Stimulated activated CD8-positive, alpha-beta memory T cell treated with anti-CD3 and anti-CD28 coated beads, Interleukin-12 subunit alpha, Interleukin-12 subunit beta, amount 100 ng/mL, for 1 hour (primary cell): ENCODE measurements around the gene BPIFB2.

Source experiments
- DNase-seq: peaks from one replicate; pipeline ENCODE4 v3.0.0-alpha.2; 2020; ENCODE audit warnings: low read depth

BPIFB2 gene

DNA sequence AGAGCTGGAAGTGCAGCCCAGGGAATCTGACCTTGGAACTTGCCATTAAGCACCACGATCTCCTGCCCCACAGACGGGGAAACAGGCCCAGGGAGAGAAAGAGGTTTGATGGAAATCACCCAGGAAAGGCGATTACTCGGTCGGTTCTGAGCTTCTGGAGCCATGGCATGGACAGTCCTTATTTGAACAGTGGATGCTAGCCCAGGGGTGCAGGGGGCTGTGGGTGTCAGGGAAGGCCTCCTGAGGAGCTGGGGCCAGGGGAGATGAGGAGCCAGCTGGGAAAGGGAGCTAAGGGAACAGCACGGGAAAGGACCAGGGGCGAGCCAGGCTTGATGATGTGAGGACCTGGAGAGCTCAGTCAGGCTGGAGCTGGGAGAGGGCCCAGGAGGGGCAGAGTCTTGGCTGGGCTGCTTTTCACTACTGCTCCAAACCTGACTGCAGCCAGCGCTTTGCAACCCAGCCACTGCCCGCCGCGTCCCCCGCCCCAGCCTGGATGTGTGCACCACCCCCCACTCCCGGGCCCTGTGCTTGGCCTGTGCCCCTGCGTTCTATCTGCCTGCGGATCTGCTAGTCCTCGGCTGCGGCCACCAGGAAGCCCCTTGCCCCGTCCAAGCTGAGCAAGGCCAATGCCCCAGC lies 21.1 kb upstream of the BPIFB2 start:
- no peak for DNase-seq

DNA sequence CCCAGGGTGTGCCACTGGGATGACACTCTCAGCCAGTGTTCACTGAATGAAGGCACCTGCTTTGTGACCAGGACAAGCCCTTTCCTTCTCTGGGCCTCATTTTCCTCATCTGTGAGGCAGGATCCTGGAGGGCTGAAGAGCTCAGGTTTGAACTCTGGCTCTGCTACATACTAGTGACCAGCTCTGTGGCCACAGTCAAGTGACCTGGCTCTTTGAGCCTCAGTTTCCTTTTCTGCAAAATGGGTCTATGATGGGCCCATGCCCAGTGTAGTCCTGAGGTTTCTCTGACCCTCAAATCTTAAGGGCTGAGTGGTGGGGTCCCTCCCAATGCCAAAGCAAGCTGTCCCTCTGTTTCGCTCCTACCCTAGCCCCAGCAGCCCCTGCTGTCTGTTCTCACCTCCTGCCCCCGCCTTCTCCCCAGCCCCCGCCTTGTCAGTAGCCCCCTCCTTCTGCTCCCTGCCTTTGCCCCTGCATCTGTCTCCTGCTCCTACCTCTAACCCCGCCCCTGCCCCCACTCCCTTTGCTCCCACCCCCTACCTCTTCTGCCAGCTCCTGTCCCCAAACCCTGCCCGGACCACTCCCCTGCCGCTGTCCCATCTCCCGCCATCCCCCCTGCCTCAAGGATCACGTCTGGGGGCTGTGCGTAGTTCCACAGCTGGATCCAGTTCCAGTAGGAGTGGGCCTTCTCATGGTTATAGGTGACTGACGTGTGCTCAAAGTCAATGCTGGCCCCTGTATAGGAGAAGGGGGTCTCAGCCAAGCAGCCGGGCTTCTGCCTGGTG lies 20.3 kb upstream of the BPIFB2 start:
- DNase-seq: no peak

DNA sequence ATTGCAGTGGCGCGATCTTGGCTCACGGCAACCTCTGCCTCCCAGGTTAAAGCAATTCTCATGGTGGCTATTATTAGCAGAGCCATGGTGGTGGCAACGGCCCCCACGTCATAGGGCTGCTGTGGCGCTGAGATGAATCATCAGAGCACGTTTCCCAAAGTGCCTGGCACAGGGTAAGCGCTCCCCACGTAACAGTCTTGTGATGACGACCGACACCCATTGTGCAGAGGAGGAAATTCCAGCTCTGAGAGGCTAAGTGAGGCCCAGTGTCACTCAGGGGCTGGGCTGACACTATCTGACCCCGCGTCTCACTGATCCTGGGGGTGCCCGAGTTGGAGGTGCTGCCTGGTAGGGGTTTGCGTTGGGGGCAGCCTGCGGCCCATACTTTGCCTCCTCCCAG lies 19.5 kb upstream of the BPIFB2 start:
- DNase-seq: no peak

DNA sequence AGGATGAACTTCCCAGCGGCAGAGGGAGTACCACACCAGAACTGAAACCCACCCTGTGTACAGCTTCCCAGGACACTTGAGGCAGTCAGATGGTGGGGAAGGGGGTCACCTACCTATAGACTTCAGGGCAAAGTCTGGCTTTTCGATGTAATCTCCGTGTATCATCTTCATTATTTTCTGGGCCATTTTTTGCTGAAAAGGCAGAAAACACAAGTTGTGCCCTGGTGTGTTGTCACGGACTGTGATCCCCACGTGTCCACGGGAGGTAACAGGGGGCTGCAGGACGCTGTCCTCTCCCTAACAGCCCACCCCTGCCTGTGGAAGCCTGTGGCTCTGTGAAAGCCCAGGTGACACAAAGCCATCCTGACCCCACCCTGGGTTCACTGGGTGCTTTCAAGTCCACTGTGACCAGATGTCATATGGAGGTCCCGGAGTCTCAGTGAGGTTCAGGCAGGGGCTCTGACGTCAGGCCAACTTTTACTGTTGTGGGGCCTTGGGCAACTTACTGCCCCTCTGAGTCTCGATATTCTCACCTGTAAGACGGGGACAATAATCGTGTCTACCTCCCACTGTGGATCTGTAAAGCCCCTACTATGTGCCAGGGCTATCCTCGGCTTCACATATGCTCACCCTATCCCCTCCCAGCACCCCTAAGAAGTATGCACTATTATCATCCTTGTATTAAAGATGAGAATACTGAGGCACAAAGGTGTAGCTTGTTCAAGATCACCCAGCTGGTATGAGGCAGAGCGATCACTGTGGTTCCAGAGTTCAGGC lies 17.8 kb upstream of the BPIFB2 start:
- no peak for DNase-seq

DNA sequence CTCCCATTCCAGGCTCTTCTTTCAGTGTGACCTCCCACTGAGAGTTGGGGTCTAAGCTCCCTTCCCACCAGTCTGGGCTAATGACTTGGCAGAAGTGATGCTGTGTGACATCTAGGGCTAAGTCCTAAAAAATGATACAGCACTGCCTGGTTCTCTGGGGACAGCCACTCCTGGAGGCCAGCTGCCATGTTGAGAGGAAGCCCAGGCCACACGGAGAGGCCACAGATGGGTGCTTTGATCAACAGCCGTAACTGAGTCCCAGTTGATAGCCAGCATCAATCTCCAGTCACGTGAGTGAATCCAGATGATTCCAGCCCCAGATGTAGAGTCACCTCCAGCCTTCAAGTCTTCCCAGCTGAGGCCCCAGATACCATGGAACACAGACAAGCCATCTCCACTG lies 17.1 kb upstream of the BPIFB2 start:
- no peak for DNase-seq

DNA sequence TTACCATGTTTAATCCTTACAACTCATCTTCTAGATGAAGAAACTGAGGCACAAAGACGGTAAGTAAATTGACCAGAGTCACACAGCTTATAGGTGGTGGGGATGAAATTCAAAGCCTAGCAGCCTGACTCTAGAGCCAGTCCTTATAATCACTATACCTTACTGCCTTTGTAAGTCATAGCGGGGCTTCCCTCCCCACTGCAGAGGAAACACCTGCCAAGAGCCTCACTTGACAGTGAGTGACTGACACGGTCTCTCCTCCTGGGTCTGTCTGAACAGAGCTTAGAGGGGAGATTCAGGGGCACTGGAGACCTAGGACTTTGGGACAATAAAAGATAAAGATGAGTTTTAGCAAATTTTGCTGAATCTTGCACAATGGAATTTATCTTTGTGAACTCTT lies 16.1 kb upstream of the BPIFB2 start:
- no peak for DNase-seq

DNA sequence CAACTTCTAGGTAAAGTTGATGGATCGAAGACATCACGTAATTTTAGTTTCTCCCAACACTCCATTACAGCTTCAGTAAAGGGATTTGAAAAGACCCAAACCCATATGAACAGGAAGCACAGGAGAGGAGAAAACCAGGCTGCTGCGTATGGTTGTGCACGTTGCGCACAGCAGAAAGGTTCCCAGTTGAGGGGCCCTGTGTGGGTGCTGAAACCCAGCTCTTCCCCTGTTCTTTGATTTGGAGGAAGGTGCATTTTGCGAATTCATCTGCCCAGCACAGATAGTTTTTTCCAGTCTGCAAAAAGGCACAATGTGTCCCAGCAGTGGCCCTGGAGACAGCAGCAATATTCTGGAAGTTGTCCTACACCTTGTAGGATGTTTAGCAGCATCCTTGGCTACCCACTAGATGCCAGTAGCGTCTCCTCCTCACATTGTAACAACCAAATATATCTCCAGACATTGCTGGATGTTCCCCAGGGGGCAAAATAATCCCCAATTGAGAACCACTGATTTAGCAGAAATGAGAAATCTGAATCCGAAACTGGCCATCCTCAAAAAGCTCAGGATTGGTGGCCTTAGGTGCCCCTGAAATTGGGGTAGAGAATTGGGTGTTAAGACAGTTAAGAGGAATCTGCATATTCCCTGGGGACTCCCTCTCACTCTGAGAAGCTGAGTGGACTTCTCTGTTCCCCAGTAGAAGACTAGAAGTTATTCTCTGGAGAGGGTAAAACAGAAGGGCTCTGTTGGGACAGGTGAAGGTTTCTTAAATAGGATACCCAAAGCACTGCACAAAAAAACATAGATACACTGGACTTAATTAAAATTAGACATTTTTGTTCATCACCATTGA lies 15.5 kb upstream of the BPIFB2 start:
- DNase-seq: no peak

DNA sequence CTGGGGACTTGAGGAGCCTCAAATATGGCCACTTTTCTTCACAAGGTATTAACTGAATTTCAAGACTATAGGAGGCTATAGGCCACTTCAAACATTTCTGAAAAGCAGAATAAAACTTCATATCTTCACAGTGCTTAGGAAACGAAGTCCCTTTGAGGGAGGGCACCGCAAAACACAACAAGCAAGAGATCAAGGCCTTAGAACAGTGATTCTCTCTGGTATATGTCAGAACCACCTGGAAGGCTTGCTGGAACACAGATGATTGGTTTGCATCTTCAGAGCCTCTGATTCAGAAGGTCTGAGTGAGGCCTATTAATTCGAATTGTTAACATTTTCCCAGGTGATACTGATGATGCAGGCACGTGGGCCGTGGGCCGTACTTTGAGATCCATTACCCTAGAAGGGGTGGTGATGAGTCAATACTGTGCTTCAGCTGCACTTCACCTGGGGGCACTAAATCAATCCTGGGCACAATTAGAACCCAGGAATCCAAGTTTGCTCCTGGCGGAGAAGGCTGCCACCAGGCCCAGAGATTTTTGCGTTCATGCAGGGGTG lies 13.9 kb upstream of the BPIFB2 start:
- DNase-seq: no peak

DNA sequence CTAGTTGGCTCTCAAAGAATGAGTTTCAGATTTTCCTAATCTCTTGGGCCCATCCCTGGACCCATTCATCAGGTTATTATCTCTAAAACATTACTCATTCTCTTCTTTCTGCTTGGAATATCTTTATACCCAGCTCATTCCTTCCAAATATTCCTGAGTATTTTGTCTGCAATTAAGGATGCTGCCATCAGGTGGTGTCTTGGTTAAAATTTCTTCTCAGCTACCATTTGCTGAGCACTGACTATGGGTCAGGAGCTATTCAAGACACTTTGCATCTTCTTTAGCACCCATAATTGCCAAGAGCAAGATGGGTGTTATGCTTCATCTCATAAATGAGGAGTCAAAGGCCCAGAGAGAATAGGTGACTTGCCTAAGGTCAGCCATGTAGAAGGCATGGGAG lies 11.7 kb upstream of the BPIFB2 start:
- DNase-seq: no peak

DNA sequence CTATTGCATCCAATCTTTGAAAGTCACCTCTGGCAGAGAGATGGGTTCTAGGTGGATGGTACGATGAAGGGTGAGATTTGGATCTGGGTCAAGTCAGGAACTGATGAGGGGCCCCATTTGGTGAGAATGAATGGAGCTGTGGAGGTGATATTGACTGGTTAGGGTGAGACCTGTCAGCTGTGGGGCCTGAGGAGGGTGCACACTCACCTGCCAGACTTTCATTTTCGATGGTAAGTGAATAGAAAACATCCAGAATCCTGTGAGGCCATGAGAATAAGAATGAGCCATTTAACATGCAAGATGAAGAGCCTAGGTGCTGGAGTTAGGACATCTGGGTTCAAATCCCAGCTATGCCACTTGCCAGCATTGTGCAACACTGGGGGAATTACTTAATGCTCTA lies 10.1 kb upstream of the BPIFB2 start:
- DNase-seq: no peak

DNA sequence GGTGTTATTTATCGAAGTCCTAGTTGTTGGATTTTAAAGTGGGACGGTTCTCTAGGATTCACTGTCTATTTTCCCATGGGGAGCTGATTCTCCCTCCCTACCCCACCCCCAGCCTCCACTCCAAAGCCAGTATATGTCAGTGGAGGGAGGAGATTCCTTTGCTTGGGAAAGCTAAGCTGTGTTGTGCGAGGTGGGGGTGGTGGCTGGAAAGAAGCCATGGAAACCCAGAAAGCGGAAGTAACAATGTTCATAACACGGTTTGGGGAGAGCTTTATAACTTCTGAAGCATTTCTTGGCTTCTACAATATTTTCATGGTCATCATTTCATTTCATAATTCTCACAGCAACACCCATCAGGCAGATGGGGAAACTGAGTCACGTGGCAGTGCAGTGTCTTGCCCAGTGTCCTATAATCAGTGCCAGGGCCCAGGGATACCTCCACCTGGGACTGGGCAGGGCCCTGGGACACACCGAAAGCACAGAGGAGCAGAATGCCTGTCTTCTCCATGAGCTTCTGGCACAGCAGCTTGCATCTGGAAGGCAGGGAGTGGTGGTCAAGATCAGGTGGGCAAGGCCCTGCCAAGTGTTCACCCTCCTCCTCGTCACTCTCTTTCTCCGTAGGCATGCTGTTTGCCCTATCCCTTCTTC lies 7.8 kb upstream of the BPIFB2 start:
- no peak for DNase-seq

DNA sequence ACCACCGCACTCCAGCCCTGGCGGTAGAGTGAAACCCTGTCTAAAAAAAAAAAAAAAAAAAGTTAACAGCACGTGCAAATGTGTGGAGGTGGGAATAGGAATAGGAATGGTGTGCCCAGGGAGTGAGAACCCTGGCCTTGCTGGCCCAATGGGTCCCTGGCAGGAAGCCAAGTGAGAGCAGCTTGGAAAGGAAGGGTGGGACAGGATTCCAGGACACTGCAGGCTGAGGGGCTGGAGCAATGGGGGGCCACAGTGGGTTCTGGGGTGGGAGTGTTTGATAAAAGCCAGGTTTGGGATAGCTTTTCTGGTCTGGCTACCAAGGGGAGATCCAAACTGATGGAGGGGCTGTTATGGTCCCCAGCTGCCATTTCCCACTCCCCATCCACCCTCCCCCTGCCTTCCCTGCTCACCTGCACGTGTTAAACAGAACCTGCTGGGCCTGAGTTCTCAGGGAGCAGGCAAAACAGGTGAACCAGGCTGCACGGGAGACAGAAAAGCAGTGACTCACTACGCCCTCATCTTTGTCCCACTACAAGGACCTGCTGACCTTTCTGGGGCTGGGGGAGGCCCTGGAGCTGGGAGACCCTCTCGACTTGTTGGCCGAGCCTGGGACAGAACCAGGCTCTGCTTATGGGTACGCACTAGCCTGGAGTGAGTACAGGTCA lies 6.6 kb upstream of the BPIFB2 start:
- DNase-seq: no peak

DNA sequence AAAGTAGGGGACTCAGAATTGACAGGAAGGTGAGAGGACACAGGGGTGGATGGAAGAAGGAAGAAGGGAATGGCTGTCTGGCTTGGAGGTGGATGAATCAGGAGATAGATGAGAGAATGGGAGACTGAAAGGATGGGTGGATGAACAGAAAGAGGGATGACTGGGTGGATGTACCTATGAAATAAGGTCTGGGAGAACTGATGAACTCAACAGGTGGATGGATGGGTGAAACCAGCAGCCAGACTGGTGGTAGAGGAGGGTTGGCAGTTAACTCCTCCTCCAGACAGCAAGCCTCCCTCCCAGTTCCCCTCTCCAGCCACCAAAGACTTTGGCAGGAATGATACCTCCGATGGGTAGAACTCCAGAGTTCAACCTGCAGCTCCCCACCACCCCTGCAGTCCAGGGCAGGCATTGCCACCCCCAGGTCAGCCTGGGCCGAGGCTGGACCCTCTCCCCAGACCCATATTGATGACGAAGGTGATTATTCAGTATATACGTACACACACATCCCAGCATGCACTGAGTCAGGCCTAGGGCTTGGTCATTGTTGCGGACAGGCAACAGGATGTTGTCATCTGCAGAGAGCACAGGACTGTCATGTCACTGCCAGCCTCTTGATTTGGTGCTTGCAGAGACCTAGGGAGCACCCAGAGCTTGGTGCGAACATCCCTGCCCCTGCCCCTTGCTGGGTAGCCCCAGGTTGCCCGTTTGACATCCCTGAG lies 5.3 kb upstream of the BPIFB2 start:
- no peak for DNase-seq

DNA sequence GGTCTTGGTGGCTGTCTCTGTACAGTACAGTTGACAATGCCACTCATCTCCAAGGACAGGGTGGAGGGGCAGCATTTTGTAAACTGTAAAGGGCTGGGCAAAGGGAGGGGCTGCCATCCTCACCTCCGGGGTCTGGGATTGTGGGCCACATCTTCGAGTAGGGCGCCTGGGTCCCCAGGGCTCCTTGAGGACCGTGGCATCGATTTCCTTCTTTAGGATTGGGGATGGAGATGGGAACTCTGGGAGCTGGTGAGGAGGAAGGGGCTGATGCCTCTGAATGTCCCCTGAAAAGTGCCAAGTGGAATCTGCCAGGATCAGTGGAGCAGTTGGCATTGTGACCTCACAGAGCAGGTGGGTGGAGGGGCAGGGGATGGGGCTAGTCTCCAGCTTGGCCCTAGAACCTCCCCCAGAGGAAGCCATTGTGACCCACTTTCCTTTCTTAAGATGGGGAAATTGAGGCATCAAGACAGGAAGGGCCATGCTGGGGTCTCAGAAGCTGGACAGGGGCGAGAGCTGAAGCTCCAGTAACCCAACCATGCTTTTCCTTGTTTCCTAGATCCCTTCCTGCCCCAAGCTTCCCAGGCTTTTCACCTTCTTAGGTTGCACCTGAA lies 3.3 kb upstream of the BPIFB2 start, which contains the start of gene SUN5:
SUN5 (minus strand) TSS at position 293 of the 611 bp plus-strand sequence; CDS start at position 200, 93 bp downstream.
- DNase-seq: no peak

DNA sequence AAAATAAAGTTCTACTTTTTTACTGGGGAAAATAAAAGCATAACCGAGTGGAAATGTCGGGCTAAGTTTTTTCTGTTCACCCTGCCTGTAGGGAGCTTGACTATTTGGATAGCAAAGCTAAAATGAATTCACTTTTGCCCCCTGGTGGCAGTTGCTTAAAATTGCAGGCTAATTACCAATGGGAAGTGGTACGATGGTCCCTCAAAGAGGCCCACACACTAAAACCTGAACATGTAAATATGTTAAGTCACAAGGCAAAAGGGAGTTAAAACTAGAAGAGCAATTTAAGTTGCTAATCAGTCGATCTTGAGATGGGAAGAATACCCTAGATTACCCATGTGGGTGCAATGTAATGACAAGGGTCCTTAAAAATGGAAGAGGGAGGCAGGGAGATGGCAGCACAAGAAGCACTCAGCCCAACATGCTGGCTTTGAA lies 2.4 kb upstream of the BPIFB2 start:
- no peak for DNase-seq

DNA sequence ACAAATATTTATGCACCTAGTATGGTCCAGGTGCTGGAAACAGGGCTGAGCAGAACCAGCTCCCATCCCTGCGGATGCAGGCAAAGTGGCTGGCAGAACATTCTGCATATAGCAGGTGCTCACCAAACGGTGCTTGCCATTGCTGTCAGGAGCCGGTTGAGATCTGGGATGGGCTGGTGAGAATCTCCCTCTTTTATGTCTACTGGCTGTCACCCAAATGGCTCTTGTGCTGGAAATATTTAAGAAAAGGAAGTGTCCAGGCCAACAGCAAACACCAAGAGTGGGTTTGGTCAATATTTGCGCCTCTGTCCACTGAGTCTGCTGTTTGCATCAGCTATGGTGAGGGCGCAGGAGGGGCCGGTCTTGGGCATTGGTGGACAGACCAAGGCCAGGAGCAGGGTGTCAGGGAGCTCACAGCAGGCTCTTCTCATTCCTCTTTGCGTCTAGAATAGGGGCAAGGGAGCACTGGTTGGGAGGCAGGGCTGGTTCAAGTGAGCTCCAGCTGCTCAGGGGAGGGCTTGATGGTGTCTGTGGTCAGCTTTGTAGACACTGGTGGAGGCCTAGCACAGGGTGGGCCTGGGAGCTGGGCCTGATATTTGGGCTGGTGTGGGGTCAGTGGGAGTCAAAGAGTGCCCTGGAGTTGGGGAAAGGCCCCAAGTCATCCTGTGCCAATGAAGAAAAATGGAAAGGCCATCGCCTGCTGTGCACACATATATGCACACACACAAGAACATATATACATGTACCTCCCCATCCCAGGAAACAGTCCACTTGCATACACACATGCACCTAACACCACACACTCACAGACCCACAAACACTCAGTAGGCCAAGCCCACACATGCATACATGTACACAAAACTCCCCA lies 1.4 kb upstream of the BPIFB2 start:
- no peak for DNase-seq

DNA sequence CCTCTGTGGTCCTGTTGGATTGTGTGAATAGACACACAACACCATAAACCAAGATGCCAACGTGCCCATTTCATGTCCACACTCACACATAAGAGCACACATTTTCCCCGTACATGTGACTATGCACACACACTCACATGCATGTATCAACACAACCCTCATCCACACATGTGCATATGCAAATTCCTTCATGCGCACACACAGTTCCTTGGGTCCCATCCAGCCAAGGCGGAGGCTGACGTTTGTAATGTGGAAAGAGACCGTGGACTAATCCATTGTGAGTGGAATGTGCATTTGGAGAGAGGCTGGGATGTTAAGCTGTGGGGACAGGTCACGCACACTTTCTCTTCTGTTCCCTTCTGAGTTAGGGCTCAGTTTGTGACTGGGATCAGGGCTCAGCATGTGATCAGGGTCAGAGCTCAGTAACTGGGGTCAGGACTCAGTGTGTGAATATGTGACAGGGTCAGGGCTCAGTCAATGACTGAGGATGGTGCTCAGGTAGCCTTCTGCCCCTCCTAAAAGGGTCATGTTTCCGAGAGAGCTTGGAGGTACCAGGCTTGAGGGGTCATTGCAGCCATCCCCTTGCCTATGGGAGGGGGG lies 628 bp upstream of the BPIFB2 start:
- DNase-seq: no peak
